ENCODE measurements around the gene EEF1AKMT1.

EEF1AKMT1 gene

DNA sequence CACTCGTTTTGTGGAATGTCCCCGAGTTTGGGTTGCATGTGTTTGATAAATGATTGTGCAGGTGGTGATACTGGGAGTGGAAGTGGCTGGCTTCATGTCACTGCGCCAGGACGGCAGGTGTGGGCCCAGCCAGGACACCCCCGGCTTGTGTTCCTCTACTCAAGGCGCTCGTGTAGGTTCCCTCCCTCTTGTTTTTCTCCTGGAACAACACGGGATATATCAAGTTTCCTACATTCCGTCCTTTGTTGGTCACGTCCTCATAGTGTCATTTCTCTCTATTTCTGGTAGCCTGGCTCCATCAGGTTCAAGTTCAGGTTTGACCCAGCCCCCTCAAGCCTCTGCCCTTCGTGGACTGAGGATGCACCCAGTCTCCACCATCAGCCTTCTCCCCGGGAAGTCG, 54.0 kb downstream of the EEF1AKMT1 start:
- no peak for DNase-seq (ENCODE audit: low read depth in 1 of 2, low spot score in 1 of 2)

DNA sequence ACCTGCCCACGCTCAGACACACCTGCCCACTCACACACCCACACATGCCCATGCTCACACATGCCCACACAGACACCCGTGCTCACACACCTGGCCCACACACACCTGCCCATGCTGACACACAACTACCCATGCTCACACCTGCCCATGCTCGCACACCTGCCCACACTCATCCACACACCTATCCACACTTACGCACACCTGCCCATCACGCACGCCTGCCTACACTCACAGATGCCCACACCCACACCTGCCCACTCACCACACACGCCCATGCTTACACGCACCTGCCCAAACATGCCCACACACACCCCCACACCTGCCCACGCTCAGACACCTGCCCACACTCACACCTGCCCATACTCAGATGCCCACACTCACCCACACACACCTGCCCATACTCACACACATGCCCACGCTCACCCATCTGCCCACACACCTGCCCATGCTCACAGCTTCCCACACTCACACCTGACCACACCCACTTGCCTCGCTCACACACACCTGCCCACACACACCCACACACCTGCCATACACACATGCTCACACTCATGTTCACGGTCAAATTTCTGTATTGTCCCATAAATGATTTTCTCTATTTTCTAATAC, 54.7 kb downstream of the EEF1AKMT1 start:
- no peak for DNase-seq (ENCODE audit: low read depth in 1 of 2, low spot score in 1 of 2)

DNA sequence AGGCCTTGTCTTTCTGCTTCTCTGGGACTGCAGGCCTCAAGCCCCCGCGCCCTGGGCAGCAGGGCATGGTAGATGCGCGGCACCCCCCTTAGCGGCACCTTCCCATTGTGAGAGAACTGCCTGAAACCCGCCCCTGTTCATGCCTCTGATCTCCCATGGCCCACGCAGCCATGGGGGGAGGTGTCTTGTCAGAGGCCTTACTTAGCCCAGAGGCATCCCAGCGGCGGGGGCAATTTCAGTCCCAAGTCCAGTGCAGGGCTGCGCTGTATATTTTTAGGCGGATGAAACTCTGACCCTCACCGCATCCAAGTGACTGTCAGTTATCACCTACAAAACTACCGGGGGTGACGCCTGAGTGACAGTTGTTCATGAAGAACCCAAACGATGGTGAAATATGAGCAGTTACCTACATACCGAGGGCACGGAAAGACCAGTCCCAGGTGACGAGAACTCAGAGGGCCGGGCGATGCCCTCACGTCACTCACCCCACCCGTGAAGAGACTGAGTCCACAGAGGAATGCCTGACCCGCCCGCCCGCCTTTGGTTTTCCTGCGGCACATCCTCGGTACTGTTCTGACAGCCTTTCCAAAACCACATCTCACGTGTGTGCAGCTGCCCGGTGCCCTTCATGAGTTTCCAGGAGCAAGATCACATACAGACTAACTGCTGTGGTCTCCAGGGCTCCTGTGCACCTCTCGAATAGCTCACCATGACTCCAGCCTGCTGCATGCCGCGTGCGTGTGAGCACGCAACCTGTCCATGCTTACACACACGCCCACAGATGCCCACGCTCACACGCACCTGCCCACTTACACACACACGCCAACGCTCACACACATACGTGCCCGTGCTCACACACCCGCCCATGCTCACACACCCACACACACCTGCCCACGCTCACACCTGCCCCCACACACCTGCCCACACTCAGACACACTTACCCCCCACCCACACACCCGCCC, 55.9 kb downstream of the EEF1AKMT1 start:
- DNase-seq (ENCODE audit: low read depth in 1 of 2, low spot score in 1 of 2) = no peak

DNA sequence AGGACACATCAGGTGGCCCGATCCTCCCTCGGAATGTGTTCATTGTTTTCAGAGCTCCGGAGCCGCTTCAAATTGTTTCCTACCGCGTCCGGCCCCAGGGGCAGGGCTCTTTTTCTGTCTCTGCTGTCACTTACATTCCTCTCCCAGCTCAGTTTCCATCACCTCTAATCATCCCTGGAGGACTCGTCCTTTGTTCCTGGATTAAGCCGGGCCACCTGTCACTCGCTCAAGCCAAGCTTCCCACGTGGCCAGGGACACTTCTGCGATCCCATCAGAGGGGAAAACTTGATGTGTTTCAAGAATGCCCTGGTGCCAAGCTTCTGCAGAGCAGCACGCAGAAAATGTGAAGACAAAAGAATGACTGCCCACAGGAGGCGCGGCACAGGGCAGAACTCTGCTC, 56.8 kb downstream of the EEF1AKMT1 start:
- DNase-seq (ENCODE audit: low read depth in 1 of 2, low spot score in 1 of 2) = no peak

- DNase-seq (ENCODE audit: low read depth in 1 of 2, low spot score in 1 of 2) = no peak
These were observed 58.4 kb downstream of the EEF1AKMT1 start for GRCh38 chr13:20715330-20715712.

DNA sequence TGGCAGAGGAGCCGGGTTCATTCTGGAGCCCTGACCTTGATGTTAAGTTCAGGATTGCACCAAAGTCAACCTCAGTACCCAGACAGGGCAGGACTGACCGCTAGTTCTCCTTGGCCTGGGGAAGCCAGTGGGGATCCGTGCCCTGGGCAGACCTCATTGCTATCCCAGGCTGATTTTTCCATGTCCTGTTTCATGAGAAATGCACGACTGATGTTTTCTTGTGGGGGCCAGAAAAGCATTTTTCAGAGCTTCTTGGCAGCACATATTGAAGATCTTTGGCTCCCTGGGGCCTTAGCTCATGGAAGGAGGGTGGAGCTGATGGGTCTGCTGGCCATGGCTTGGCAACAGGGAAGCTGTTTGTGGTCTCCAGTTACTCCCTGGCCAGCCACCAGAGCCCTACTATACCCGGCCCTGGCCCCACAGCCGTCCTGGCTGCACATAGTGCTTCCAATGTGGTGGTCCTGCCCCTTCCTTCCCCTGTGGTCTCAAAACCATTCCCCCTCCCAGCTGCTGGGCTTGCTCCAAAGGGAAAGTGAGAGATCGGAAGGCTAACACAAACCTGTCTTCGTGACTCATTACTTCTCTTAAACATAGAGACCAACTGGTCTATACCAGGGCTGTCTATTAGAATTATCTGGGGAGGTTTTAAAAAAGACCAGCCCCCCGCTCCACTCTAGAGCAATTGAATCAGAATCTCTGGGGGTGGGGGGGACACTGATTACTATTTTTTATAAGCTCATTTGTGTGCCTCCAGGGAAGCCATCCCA, 59.0 kb downstream of the EEF1AKMT1 start:
- no peak for DNase-seq (ENCODE audit: low read depth in 1 of 2, low spot score in 1 of 2)

- no peak for DNase-seq (ENCODE audit: low read depth in 1 of 2, low spot score in 1 of 2)
These were observed 59.6 kb downstream of the EEF1AKMT1 start for GRCh38 chr13:20714161-20714560.

DNA sequence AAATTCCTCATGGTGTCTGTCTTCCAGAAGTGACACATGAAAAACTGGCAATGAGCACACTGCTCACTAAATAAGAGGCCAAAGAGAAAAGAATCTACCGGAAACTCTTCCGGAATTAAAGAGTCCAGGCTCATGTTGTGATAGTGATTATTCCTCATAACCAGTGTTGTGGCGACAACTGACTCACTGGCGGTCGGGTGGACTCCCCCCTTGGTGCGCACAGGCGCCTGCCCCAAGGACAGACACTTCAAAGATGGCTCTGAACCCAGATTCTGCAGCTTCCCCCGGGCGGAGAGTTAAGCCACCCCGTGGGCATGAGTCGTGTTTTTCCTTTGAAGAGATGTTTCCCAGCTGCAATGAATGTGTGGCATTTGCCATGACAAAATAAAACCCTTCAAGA, 60.0 kb downstream of the EEF1AKMT1 start:
- DNase-seq (ENCODE audit: low read depth in 1 of 2, low spot score in 1 of 2) = no peak

DNA sequence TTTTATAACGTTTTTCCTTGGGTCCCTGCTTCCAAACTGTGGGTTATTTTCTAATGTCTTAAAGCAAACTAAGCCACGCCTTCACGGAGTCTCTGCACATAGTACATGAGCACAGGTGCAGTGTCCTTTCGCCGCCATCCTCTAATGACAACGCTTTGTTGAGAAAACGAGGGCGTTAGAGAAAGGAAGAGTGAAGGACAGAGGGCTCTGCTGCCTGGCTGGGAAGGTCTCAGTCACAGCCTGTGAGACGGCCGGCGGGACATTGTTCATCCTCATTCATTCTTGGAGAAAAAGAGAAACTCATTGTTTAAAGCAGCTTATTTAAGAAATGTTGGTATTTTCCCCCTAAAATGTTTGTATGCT, 60.8 kb downstream of the EEF1AKMT1 start:
- DNase-seq (ENCODE audit: low read depth in 1 of 2, low spot score in 1 of 2) = no peak

DNA sequence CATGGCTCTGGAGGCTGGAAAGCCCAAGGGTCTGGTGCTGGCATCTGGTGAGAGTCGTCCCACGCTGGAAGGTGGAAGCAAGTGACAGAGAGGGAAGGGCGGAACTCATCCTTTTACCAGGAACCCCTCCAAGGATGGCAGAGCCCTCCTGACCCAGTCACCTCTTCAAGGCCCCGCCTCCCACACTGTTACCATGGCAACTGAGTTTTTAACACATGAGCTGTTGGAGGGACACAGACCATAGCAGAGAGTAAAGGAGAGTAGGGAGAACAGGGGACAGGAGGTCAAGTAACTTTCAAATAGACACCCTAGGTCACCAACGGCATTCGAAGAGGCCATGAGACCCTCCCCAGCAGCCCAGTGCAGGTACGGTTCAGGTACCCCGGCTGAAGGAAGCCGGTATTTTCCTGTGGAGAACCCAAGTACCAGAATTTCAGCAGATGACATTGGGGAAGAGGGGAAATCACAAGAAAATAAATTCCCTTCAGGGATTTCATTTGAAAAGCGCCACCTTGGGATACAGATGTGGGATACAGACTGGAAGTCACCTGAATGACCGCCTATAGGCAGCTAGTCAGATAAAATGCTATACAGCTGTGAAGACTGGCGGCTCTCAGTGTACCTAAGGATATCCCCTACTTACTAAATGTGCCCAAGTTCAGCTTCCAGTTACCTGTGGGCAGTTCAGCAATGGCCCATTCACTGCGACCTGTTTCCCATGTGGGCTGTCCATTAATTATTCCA, 62.3 kb downstream of the EEF1AKMT1 start:
- DNase-seq (ENCODE audit: low read depth in 1 of 2, low spot score in 1 of 2) = no peak

DNA sequence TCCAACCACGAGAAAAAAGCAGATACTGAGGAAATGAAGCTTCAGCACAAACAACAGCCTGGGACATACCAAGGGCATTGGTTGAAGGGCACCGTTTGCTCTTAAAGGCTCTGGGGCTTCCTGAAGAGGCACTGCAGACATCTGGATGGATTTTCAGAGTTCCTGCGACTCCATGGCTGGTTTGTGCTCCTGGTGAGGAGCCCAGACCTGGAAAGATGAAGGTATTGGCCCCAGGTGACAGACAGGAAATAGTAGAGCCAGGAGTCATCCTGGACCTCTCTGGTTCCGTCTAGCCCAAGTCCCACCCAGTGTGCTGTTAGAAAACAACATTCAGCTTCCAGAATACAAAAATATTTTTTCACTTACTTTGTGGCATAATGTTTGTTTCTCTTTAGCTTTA, 64.0 kb downstream of the EEF1AKMT1 start:
- no peak for DNase-seq (ENCODE audit: low read depth in 1 of 2, low spot score in 1 of 2)

GRCh38 chr13:20709369-20709768, 64.4 kb downstream of the EEF1AKMT1 start:
- no peak for DNase-seq (ENCODE audit: low read depth in 1 of 2, low spot score in 1 of 2)

- no peak for DNase-seq (ENCODE audit: low read depth in 1 of 2, low spot score in 1 of 2)
These were observed 65.5 kb downstream of the EEF1AKMT1 start for GRCh38 chr13:20708216-20708615.

GRCh38 chr13:20706661-20707060, 67.1 kb downstream of the EEF1AKMT1 start:
- no peak for DNase-seq (ENCODE audit: low read depth in 1 of 2, low spot score in 1 of 2)

DNA sequence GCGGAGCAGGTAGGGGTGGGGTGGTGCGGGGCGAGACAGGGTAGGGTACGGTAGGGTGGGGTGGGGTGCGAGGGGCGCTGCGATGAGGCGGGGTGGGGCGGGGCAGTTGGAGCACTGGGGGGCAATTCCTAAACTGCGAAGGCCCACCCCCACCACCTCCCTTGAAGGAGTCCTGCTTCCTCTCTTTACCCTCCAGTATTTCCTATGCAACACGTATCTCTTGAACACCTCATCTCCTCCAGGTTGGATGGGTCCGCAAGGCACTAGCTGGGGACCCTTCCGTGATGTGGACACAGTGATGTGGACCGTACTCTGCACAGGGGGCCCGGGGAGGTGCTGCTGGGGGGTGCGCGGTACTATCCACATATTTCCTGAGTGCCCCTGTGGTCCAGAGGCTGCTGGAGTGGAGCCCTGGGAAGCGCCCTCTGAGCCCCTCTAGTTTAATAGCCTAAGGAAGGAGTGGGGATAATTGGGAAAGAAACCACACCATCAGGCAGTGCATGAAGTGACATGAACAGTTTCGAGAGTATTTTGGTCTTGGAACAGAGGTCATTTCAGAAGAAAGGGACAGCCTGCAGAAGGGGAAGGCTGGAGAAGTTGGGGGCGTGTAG, 69.2 kb downstream of the EEF1AKMT1 start:
- DNase-seq (ENCODE audit: low read depth in 1 of 2, low spot score in 1 of 2) = no peak

- DNase-seq (ENCODE audit: low read depth in 1 of 2, low spot score in 1 of 2) = peak; percentile 43 to 72
These were observed 69.8 kb downstream of the EEF1AKMT1 start for GRCh38 chr13:20703780-20704458.

GRCh38 chr13:20702915-20703779, 70.6 kb downstream of the EEF1AKMT1 start, which contains the start of gene IL17D:
IL17D (plus strand) TSS chr13:20703699; CDS start chr13:20704002, 303 bp downstream.
- DNase-seq (ENCODE audit: low read depth in 1 of 2, low spot score in 1 of 2) = no peak

DNA sequence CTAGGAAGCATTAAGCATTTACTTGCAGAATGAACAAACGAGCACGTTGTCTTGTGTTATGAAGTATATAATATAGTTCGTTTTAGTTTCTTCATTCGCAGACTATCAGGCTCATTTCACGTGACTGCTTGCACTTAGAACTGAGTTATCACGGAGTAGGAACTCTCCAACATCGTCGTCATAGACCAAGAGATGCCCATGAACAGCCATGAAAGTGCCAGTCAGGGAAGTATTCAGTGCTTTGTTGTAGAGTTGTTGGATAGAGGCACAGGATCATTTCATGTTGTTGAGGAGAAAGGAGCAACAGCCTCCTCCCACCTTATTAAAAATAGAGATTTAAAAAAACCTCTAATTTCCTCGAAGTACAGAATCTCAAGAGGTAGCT, 71.2 kb downstream of the EEF1AKMT1 start:
- DNase-seq (ENCODE audit: low read depth in 1 of 2, low spot score in 1 of 2) = no peak

DNA sequence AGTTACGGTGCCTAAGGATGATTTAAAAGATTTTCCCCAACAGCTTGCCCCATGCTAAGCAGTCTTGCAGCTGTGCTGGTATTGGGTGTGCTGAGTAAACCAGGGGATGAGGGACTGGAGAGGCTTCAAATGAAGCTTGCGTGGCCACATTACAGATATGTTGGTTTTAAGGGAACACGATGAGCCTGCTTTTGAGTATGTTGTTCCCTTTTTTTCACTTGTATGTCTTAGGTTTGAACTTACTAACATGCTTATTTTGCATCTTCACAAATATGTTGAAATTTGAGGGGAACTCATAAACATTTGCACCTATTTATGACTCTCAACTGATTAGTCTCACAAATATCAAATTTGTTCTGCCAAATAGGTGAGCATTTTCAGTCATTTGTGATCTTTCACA, 72.3 kb downstream of the EEF1AKMT1 start:
- no peak for DNase-seq (ENCODE audit: low read depth in 1 of 2, low spot score in 1 of 2)

Measured in activated T-helper 1 cell treated with anti-CD3 and anti-CD28 coated beads, Interleukin-2, amount 50 U/mL, for 16 hours (primary cell).